Measurements from ENCODE around the gene KRTAP19-2.
A peak's percentile ranks its signal among the peaks of the same experiment; 100 is the strongest.
"Not testable (repeated sequence)": the region's sequence is repeated elsewhere in the genome, so short reads cannot be mapped to it uniquely, and the experiment has no call there.

DNA sequence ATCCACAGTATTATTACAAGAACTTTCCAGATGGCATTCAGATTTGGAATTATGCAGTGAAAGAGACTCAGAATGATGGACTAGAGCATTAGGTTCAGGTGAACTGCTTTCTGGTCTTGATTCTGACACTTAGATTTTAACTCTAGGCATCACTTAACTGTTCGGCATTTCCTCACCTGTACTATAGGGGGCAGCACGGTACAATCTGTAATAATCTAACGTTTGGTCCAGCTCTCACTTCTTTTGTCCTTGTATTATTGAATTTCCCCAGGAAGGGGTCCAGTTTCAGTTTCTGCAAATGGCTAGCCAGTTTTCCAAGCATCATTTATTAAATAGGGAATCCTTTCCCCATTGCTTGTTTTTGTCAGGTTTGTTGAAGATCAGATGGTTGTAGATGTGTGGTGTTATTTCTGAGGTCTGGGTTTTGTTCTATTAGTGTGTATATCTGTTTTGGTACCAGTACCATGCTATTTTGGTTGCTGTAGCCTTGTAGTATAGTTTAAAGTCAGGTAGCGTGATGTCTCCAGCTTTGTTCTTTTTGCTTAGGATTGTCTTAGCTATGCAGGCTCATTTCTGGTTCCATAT is 18.5 kb upstream of the KRTAP19-2 start:
- TF ChIP-seq EZH2phosphoT487 (IDR thresholded peaks at IDR 0.05; ENCODE audit: low read depth), result not testable (repeated sequence)
- TF ChIP-seq, protein P1, sequence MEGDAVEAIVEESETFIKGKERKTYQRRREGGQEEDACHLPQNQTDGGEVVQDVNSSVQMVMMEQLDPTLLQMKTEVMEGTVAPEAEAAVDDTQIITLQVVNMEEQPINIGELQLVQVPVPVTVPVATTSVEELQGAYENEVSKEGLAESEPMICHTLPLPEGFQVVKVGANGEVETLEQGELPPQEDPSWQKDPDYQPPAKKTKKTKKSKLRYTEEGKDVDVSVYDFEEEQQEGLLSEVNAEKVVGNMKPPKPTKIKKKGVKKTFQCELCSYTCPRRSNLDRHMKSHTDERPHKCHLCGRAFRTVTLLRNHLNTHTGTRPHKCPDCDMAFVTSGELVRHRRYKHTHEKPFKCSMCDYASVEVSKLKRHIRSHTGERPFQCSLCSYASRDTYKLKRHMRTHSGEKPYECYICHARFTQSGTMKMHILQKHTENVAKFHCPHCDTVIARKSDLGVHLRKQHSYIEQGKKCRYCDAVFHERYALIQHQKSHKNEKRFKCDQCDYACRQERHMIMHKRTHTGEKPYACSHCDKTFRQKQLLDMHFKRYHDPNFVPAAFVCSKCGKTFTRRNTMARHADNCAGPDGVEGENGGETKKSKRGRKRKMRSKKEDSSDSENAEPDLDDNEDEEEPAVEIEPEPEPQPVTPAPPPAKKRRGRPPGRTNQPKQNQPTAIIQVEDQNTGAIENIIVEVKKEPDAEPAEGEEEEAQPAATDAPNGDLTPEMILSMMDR (IDR thresholded peaks at IDR 0.05; ENCODE audit: low read depth, low read length), result peak; percentile 60
